ENCODE data around the gene GUCY2C. TPM values are rescaled to one million over a fixed set of nuclear protein-coding genes. Genes with fewer than 3 reads are reported as not detected.

GUCY2C gene
- total and polyA plus RNA-seq, 10 of the 15 experiments (the other 5 are each of a cell fraction or from before 2014, with no cell fraction given), result 0.08 to 0.60 (median 0.17) TPM

- TF ChIP-seq E4F1 (IDR thresholded peaks at IDR 0.05; ENCODE audit: borderline replicate concordance, partially characterized antibody) (no peak), IKZF2 (IDR thresholded peaks at IDR 0.05) (peak; percentile 99), NFIC (IDR thresholded peaks at IDR 0.05; ENCODE audit: low read depth, low read length) (peak; percentile 92), GABPA (IDR thresholded peaks at IDR 0.05; ENCODE audit: low read depth) (no peak), ZBED1 (IDR thresholded peaks at IDR 0.05; ENCODE audit: borderline replicate concordance) (peak; percentile 69; the same call in 1 of the 2 replicates), STAT1 (conservative IDR thresholded peaks at IDR 0.05) (no peak), BCL11A (IDR thresholded peaks at IDR 0.05; ENCODE audit: low read depth, low read length) (peak; percentile 94), SUPT20H (IDR thresholded peaks at IDR 0.05; ENCODE audit: borderline replicate concordance, control insufficient read depth, low read depth, low read length) (no peak), CHD2 (IDR thresholded peaks at IDR 0.05; ENCODE audit: borderline replicate concordance, low read depth, low read length) (no peak), EP300 (IDR thresholded peaks at IDR 0.05; ENCODE audit: borderline replicate concordance in 1 of 2, control insufficient read depth in 1 of 2, low read depth in 2 of 2, low read length in 2 of 2) (peak; percentile 71 to 89; a peak in 3 of 4 replicates), USF1 (IDR thresholded peaks at IDR 0.05; ENCODE audit: borderline replicate concordance, extremely low read length, insufficient read depth, low read depth, low read length) (no peak), POLR2AphosphoS2 (IDR thresholded peaks at IDR 0.05; ENCODE audit: low read depth, low read length) (no peak), HDAC2 (IDR thresholded peaks at IDR 0.05) (no peak), SKIL (IDR thresholded peaks at IDR 0.05; ENCODE audit: low read depth, poor library complexity, severe bottlenecking) (peak; percentile 53), ZNF622 (IDR thresholded peaks at IDR 0.05) (no peak), PML (IDR thresholded peaks at IDR 0.05; ENCODE audit: low read length) (0 out of 2 replicates have a peak, but pooled peaks have one; percentile 49), ZNF274 (IDR thresholded peaks at IDR 0.05; ENCODE audit: insufficient read depth, insufficient read length) (no peak), TCF3 (IDR thresholded peaks at IDR 0.05; ENCODE audit: borderline replicate concordance, insufficient read depth, low read depth, low read length) (no peak), MXI1 (IDR thresholded peaks at IDR 0.05; ENCODE audit: low read depth, low read length) (no peak), RCOR1 (conservative IDR thresholded peaks at IDR 0.05; ENCODE audit: low read depth, low read length) (no peak; the same call in 1 of the 2 replicates), TAF1 (IDR thresholded peaks at IDR 0.05; ENCODE audit: borderline replicate concordance, low read depth, low read length) (no peak), BHLHE40 (IDR thresholded peaks at IDR 0.05; ENCODE audit: borderline replicate concordance in 1 of 2, low read depth in 2 of 2, low read length in 1 of 2) (no peak; a peak in 1 of 4 replicates)
- TF ChIP-seq, protein P1, sequence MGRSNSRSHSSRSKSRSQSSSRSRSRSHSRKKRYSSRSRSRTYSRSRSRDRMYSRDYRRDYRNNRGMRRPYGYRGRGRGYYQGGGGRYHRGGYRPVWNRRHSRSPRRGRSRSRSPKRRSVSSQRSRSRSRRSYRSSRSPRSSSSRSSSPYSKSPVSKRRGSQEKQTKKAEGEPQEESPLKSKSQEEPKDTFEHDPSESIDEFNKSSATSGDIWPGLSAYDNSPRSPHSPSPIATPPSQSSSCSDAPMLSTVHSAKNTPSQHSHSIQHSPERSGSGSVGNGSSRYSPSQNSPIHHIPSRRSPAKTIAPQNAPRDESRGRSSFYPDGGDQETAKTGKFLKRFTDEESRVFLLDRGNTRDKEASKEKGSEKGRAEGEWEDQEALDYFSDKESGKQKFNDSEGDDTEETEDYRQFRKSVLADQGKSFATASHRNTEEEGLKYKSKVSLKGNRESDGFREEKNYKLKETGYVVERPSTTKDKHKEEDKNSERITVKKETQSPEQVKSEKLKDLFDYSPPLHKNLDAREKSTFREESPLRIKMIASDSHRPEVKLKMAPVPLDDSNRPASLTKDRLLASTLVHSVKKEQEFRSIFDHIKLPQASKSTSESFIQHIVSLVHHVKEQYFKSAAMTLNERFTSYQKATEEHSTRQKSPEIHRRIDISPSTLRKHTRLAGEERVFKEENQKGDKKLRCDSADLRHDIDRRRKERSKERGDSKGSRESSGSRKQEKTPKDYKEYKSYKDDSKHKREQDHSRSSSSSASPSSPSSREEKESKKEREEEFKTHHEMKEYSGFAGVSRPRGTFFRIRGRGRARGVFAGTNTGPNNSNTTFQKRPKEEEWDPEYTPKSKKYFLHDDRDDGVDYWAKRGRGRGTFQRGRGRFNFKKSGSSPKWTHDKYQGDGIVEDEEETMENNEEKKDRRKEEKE (IDR thresholded peaks at IDR 0.05), result no peak
Observed at GRCh38 chr12:14614704-14615121, 81.7 kb downstream of the GUCY2C start (continued).

Measured in GM12878 (cell line).